HepG2 (cell line): ENCODE measurements around the gene NFS1. TPM values are rescaled to one million over a fixed set of nuclear protein-coding genes. Genes with fewer than 3 reads are reported as not detected.

Experiments used
- ATF7 ChIP-seq, 2 experiments: fragments of 450-650 bp in 1 of 2; sonication (generic) in 1 of 2; formaldehyde crosslinking in 1 of 2; IDR thresholded peaks; 2 replicates each; pipeline versions ENCODE4 v1.4.0 to v1.6.1; 2016 to 2020; ENCODE audit warnings: antibody characterized with exemption in 1 of 2, mild to moderate bottlenecking in 1 of 2, missing genetic modification reagents in 1 of 2
- CBFB ChIP-seq: sonication (generic); formaldehyde crosslinking; IDR thresholded peaks from 2 replicates; pipeline ENCODE4 v1.4.0; 2020; ENCODE audit warnings: missing genetic modification reagents
- CSRNP1 ChIP-seq: sonication (generic); formaldehyde crosslinking; IDR thresholded peaks from 2 replicates; pipeline ENCODE4 v1.8.1; 2023; ENCODE audit warnings: mild to moderate bottlenecking, missing genetic modification reagents
- RFX3 ChIP-seq: IDR thresholded peaks from 2 replicates; pipeline ENCODE4 v1.6.1; 2016; ENCODE audit warnings: missing biosample characterization, missing genetic modification reagents
- SAFB2 ChIP-seq: sonication (generic); formaldehyde crosslinking; IDR thresholded peaks from 2 replicates; pipeline ENCODE4 v1.5.1; 2020; ENCODE audit warnings: missing genetic modification reagents, low read depth, mild to moderate bottlenecking, borderline replicate concordance
- SNAPC4 ChIP-seq: sonication (generic); formaldehyde crosslinking; IDR thresholded peaks from 2 replicates; pipeline ENCODE4 v1.4.0; 2020; ENCODE audit warnings: mild to moderate bottlenecking, missing genetic modification reagents
- SRSF4 ChIP-seq: fragments of 200-400 bp; formaldehyde crosslinking; IDR thresholded peaks from one replicate; pipeline ENCODE4 v1.6.1; 2018; ENCODE audit warnings: mild to moderate bottlenecking, low read depth, low read length, moderate library complexity; ENCODE audit not compliant: poor library complexity, severe bottlenecking
- XRCC5 ChIP-seq: fragments of 200-400 bp; formaldehyde crosslinking; optimal IDR thresholded peaks from 2 replicates; pipeline ENCODE3; 2017; ENCODE audit warnings: mild to moderate bottlenecking, low read length
- ZNF142 ChIP-seq: sonication (generic); formaldehyde crosslinking; IDR thresholded peaks from 2 replicates; pipeline ENCODE4 v1.4.0; 2020; ENCODE audit warnings: missing genetic modification reagents
- ZNF7 ChIP-seq: IDR thresholded peaks from 2 replicates; pipeline ENCODE4 v1.6.1; 2016; ENCODE audit warnings: missing biosample characterization, missing genetic modification reagents
- ZNF746 ChIP-seq: sonication (generic); formaldehyde crosslinking; IDR thresholded peaks from 2 replicates; pipeline ENCODE4 v1.8.0; 2022; ENCODE audit warnings: mild to moderate bottlenecking, missing genetic modification reagents
- polyA plus RNA-seq, 8 experiments: library from polyadenylated mRNA; depleted of rRNA in 3 of 8; stranded (reverse) in 7 of 8; unstranded in 1 of 8; fragments of >200 nt; fragmentation: Illumina TruSeq in 4 of 8; extraction: Trizol in 4 of 8; gene quantifications; 2 replicates each; pipeline versions ENCODE4 v1.2.1 to v1.2.3, GENCODE V29; 2011 to 2016; ENCODE audit warnings: low read depth in 4 of 8, missing spikeins in 1 of 8, mixed read lengths in 1 of 8; ENCODE audit not compliant: insufficient read depth in 1 of 8
- total RNA-seq, 5 experiments: library from RNA; depleted of rRNA; stranded (reverse); fragments of >200 nt; fragmentation: Illumina TruSeq; extraction: Trizol; gene quantifications; 2 replicates each; pipeline ENCODE4 v1.2.3, GENCODE V29; 2016; ENCODE audit warnings: low read depth in 1 of 5
- TF ChIP-seq, protein P1 (sequence below): sonication (generic); formaldehyde crosslinking; IDR thresholded peaks from 2 replicates; pipeline ENCODE4 v1.9.0; 2021; ENCODE audit warnings: missing genetic modification reagents, borderline replicate concordance

Gene NFS1
- total and polyA plus RNA-seq, 2 of the 13 experiments (the other 11 are each of a cell fraction or from before 2014, with no cell fraction given): 65.9 to 88.1 TPM

DNA sequence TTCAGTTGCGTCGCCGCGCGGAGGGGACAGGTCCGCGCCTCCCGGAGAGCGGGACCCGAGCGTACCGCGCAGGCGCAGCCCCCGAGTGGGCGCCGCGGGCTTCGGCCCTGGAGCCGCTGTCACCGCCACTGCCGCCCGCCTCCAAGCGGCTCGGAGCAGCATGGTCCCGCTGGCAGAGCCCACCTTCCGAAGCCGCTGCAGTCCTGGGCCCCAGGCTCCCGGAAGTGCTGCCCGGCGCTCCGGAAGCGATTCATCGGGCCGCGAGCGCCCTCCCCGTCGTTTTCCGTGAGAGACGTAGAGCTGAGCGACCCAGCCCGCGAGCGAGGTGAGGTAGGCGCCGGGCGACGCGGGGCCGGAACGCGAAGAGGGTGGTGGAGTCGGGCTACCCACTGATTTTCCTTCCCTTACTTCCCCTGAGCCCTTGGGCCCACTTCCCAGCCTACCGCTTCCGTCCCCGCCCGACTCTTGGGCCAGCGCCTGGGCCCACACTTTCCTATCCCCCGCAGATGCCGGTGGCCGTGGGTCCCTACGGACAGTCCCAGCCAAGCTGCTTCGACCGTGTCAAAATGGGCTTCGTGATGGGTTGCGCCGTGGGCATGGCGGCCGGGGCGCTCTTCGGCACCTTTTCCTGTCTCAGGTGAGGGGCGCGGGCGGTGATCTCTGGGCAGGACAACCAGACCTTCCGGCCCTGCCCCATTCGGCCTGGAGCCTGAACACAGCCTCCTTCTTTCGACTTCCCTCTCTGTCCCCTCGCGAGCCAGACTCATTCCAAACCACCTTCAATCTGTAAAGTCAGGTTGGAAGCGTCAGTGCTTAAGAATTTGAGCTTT is at the start of gene NFS1, which contains the start of gene ROMO1 (continued):
- peak; percentile 96 for TF ChIP-seq SNAPC4 (CRISPR knock-in tag)
- no peak for TF ChIP-seq RFX3 (CRISPR knock-in tag)
- TF ChIP-seq ZNF142: peak; percentile 94
- TF ChIP-seq SRSF4: no peak
- TF ChIP-seq ATF7 (IDR thresholded peaks at IDR 0.05): no peak
- no peak for TF ChIP-seq ATF7 (CRISPR knock-in tag; IDR thresholded peaks at IDR 0.05)
- TF ChIP-seq SAFB2 (CRISPR knock-in tag): peak; percentile 99
- peak; percentile 98 for TF ChIP-seq CBFB (CRISPR knock-in tag)
- TF ChIP-seq XRCC5: peak; percentile 93
- peak; percentile 84 for TF ChIP-seq ZNF746 (CRISPR knock-in tag)
- TF ChIP-seq CSRNP1 (CRISPR knock-in tag): peak; percentile 99
- TF ChIP-seq ZNF7 (CRISPR knock-in tag): peak; percentile 25; the same call in 1 of the 2 replicates
- TF ChIP-seq, protein P1, sequence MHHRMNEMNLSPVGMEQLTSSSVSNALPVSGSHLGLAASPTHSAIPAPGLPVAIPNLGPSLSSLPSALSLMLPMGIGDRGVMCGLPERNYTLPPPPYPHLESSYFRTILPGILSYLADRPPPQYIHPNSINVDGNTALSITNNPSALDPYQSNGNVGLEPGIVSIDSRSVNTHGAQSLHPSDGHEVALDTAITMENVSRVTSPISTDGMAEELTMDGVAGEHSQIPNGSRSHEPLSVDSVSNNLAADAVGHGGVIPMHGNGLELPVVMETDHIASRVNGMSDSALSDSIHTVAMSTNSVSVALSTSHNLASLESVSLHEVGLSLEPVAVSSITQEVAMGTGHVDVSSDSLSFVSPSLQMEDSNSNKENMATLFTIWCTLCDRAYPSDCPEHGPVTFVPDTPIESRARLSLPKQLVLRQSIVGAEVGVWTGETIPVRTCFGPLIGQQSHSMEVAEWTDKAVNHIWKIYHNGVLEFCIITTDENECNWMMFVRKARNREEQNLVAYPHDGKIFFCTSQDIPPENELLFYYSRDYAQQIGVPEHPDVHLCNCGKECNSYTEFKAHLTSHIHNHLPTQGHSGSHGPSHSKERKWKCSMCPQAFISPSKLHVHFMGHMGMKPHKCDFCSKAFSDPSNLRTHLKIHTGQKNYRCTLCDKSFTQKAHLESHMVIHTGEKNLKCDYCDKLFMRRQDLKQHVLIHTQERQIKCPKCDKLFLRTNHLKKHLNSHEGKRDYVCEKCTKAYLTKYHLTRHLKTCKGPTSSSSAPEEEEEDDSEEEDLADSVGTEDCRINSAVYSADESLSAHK: no peak
